A549 (cell line): ENCODE results near the gene EPS8L3. TPM values are rescaled to one million over a fixed set of nuclear protein-coding genes. Genes with fewer than 3 reads are reported as not detected.

Experiments
- ATAC-seq, 2 experiments: fragments of 200-7000 bp in 1 of 2; fragments of >200 bp in 1 of 2; cut with Nextera tagmentation in 1 of 2; cut with Tn5 transposase in 1 of 2; 3 replicates each; pipeline versions ENCODE4 v1.8.0 to v1.9.1; 2018 to 2020; ENCODE audit warnings: mild to moderate bottlenecking in 1 of 2, moderate library complexity in 1 of 2
- CTCF ChIA-PET: fragments of 300-600 bp; sonication (Branson Sonifier 250); formaldehyde crosslinking; extraction: SDS; loops from one replicate; lab custom pipeline; 2021; ENCODE audit warnings: antibody characterized with exemption, inconsistent platforms; lab: Yijun Ruan, JAX
- POLR2A ChIA-PET: fragments of 350-600 bp; formaldehyde crosslinking; extraction: SDS; loops from one replicate; lab custom pipeline; 2021; ENCODE audit warnings: antibody characterized with exemption, inconsistent platforms; lab: Yijun Ruan, JAX
- DNase-seq, 2 experiments: peaks; one replicate each; pipeline versions ENCODE4 v3.0.0 to v3.0.0-alpha.2; 2011 to 2016; ENCODE audit warnings: low read depth in 1 of 2, low spot score in 1 of 2
- FAIRE-seq: peaks from 2 replicates; lab custom pipeline; 2011; peaks lifted over from hg19 to GRCh38; lab: Jason Lieb, UNC
- H3K27ac ChIP-seq, 2 experiments: fragments of >200 bp; sonication (Bioruptor Twin); formaldehyde crosslinking; 3 replicates each; pipeline ENCODE4 v1.5.1; 2016 to 2017
- H3K4me1 ChIP-seq: fragments of >200 bp; sonication (Bioruptor Twin); formaldehyde crosslinking; 3 replicates; pipeline ENCODE4 v1.6.1; 2016
- H3K4me2 ChIP-seq: fragments of >200 bp; sonication (Bioruptor Twin); formaldehyde crosslinking; 3 replicates; pipeline ENCODE4 v1.6.1; 2016
- H3K4me3 ChIP-seq: fragments of >200 bp; sonication (Bioruptor Twin); formaldehyde crosslinking; 3 replicates; pipeline ENCODE4 v1.5.1; 2016
- H3K9me3 ChIP-seq: fragments of >200 bp; sonication (Bioruptor Twin); formaldehyde crosslinking; 3 replicates; pipeline ENCODE4 v1.6.1; 2016
- CBX8 ChIP-seq: fragments of 200-600 bp; sonication (generic); IDR thresholded peaks from 2 replicates; pipeline ENCODE4 v1.6.1; 2016
- CHD2 ChIP-seq: fragments of 150-350 bp; IDR thresholded peaks from 2 replicates; pipeline ENCODE4 v1.6.1; 2014; ENCODE audit warnings: low read length; ENCODE audit not compliant: partially characterized antibody
- ESRRA ChIP-seq: fragments of 150-350 bp; IDR thresholded peaks from 2 replicates; pipeline ENCODE4 v1.6.1; 2014; ENCODE audit warnings: mild to moderate bottlenecking, low read length, borderline replicate concordance
- FOSL2 ChIP-seq, 2 experiments: fragments of 450-650 bp in 1 of 2; fragments of >200 bp in 1 of 2; sonication (Bioruptor Twin) in 1 of 2; formaldehyde crosslinking; IDR thresholded peaks; 2 replicates each; pipeline versions ENCODE4 v1.5.0 to v1.6.1; 2016 to 2020; ENCODE audit warnings: mild to moderate bottlenecking in 1 of 2, moderate library complexity in 1 of 2
- HOXB5 ChIP-seq: fragments of 250-450 bp; sonication (Bioruptor Pico); IDR thresholded peaks from 2 replicates; pipeline ENCODE4 v1.5.0; 2020; ENCODE audit warnings: mild to moderate bottlenecking, moderate library complexity
- JUNB ChIP-seq: fragments of >200 bp; sonication (Bioruptor Twin); formaldehyde crosslinking; IDR thresholded peaks from 2 replicates; pipeline ENCODE4 v1.6.1; 2016
- KDM1A ChIP-seq: fragments of 200-600 bp; sonication (generic); IDR thresholded peaks from 2 replicates; pipeline ENCODE4 v1.6.1; 2016; ENCODE audit warnings: low read depth, mild to moderate bottlenecking
- MYC ChIP-seq: IDR thresholded peaks from 2 replicates; pipeline ENCODE4 v1.6.1; 2012; ENCODE audit warnings: mild to moderate bottlenecking, inconsistent platforms, low read length, improper control_type of control experiment, borderline replicate concordance
- POLR2A ChIP-seq: IDR thresholded peaks from 2 replicates; pipeline ENCODE4 v1.6.1; 2012; ENCODE audit warnings: mild to moderate bottlenecking, low read length
- REST ChIP-seq: fragments of 200-600 bp; sonication (generic); IDR thresholded peaks from 2 replicates; pipeline ENCODE4 v1.6.1; 2016; ENCODE audit warnings: antibody characterized with exemption, mild to moderate bottlenecking, moderate library complexity
- ZNF302 ChIP-seq: fragments of 250-450 bp; sonication (Bioruptor Pico); IDR thresholded peaks from 2 replicates; pipeline ENCODE4 v1.9.0; 2021; ENCODE audit warnings: inconsistent platforms, mild to moderate bottlenecking, moderate library complexity
- ZSCAN20 ChIP-seq: fragments of 250-450 bp; sonication (Bioruptor Pico); IDR thresholded peaks from 2 replicates; pipeline ENCODE4 v1.8.0; 2022; ENCODE audit warnings: mild to moderate bottlenecking, moderate library complexity
- WGBS: methylation state at CpG from one replicate; pipeline ENCODE4 v1.1.6; 2017; ENCODE audit errors: missing lambda C conversion rate; 5-methylcytosine and 5-hydroxymethylcytosine counted together
- polyA plus RNA-seq, 4 experiments: library from polyadenylated mRNA; depleted of rRNA in 3 of 4; stranded (reverse); fragments of >200 nt; fragmentation: RNase III in 1 of 4; extraction: RNeasy Plus Mini Kit Qiagen cat#74134 plus additional on column Dnase treatment in 1 of 4; gene quantifications; 2 replicates in 3 of 4; 3 replicates in 1 of 4; pipeline ENCODE4 v1.2.3, GENCODE V29; 2011 to 2017
- TF ChIP-seq, protein P1 (sequence below): IDR thresholded peaks from 2 replicates; pipeline ENCODE4 v1.6.1; 2012; ENCODE audit warnings: low read depth, borderline replicate concordance

Gene EPS8L3
- polyA plus RNA-seq, 2 of the 4 experiments (the other 2 are of a cell fraction): 3.3 to 5.1 TPM

- Histone ChIP-seq H3K4me3 (no peak overlapping the region), H3K4me1 (peaks cover 18% of the 10 kb centered on the region), H3K27ac (peak overlapping the region in 1 of 2 experiments; percentile 6; a peak in 1 of 6 replicates), H3K4me2 (no peak overlapping the region)
- 91% methylated on average over 4 of the region's 4 CpGs for WGBS
- DNase-seq (no peak), FAIRE-seq (no peak)
- CTCF ChIA-PET: interaction anchor here (0.8 to 3.2 kb wide), 3 partner anchors 12 to 176 kb away, joined by 3 to 26 read pairs (median 12); no protein-coding TSS in a partner anchor
- TF ChIP-seq CHD2: no peak
- TF ChIP-seq POLR2A: no peak
- TF ChIP-seq MYC: no peak
- TF ChIP-seq REST: no peak
- no peak for TF ChIP-seq ZNF302 (CRISPR knock-in tag)
- TF ChIP-seq FOSL2 (IDR thresholded peaks at IDR 0.05): no peak
- no peak for TF ChIP-seq FOSL2 (CRISPR knock-in tag; IDR thresholded peaks at IDR 0.05)
- TF ChIP-seq ESRRA: no peak
- no peak for TF ChIP-seq HOXB5
- no peak for TF ChIP-seq ZSCAN20 (CRISPR knock-in tag)
- TF ChIP-seq, all 56 proteins: peak for 0
- ATAC-seq: no peak
- POLR2A ChIA-PET: no interaction called here
- H3K9me3 ChIP-seq: no peaks in the 10 kb centered on the region
Measured at GRCh38 chr1:109804660-109805059, 40.9 kb upstream of the EPS8L3 start.

- Histone ChIP-seq H3K4me2 (no peak overlapping the region), H3K4me3 (no peak overlapping the region), H3K9me3 (no peaks in the 10 kb centered on the region)
- 91% methylated on average over 10 of the region's 10 CpGs for WGBS
- no peak for FAIRE-seq
- TF ChIP-seq REST (no peak), JUNB (no peak), KDM1A (no peak), CBX8 (no peak), ZSCAN20 (CRISPR knock-in tag) (no peak)
- TF ChIP-seq, protein P1, sequence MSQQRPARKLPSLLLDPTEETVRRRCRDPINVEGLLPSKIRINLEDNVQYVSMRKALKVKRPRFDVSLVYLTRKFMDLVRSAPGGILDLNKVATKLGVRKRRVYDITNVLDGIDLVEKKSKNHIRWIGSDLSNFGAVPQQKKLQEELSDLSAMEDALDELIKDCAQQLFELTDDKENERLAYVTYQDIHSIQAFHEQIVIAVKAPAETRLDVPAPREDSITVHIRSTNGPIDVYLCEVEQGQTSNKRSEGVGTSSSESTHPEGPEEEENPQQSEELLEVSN: no peak
- TF ChIP-seq, all 56 proteins: peak for 0
- ATAC-seq: no peak
- ChIA-PET CTCF (interaction anchor here (2.0 kb wide), 1 partner anchor 10 kb away, joined by 6 read pairs; no protein-coding TSS in a partner anchor), POLR2A (no interaction called here)
- H3K27ac ChIP-seq: peak overlapping the region in 1 of 2 experiments; percentile 43; a peak in 3 of 6 replicates
- no peak for DNase-seq
- H3K4me1 ChIP-seq: peaks cover 17% of the 10 kb centered on the region
Measured at GRCh38 chr1:109803901-109804331, 40.2 kb upstream of the EPS8L3 start.
